Panc1 (cell line): ENCODE results near the gene NSMF. TPM values are rescaled to one million over a fixed set of nuclear protein-coding genes. Genes with fewer than 3 reads are reported as not detected.

ENCODE experiments used
- ATAC-seq: fragments of 200-7000 bp; cut with Tn5 transposase; 2 replicates; pipeline ENCODE4 v1.9.1; 2020; ENCODE audit warnings: mild to moderate bottlenecking, moderate library complexity
- BruUV-seq: library from RNA; stranded (reverse); fragments of 400-500 nt; replicated peaks from 2 replicates; lab custom pipeline; 2021; lab: Mats Ljungman, UMichigan
- CTCF ChIA-PET: fragments of 300-600 bp; sonication (Branson Sonifier 250); formaldehyde crosslinking; loops from one replicate; lab custom pipeline; 2022; ENCODE audit warnings: antibody characterized with exemption; lab: Charles Lee
- POLR2A ChIA-PET: fragments of 300-600 bp; sonication (Branson Sonifier 250); formaldehyde crosslinking; loops from one replicate; lab custom pipeline; 2022; ENCODE audit warnings: antibody characterized with exemption; lab: Charles Lee
- DNase-seq: peaks from one replicate; pipeline ENCODE4 v3.0.0-alpha.2; 2010; ENCODE audit warnings: low read depth, low spot score
- H3K27ac ChIP-seq: 2 replicates; pipeline ENCODE4 v1.5.1; 2011; ENCODE audit warnings: mild to moderate bottlenecking, low read length, inconsistent platforms
- H3K27me3 ChIP-seq: fragments of 200-500 bp; sonication (Bioruptor generic); 2 replicates; pipeline ENCODE4 v1.6.0; 2014; ENCODE audit warnings: low read length, inconsistent platforms; ENCODE audit not compliant: control insufficient read depth, insufficient read depth
- H3K36me3 ChIP-seq: fragments of 200-500 bp; sonication (Bioruptor generic); 2 replicates; pipeline ENCODE4 v1.5.1; 2014; ENCODE audit warnings: inconsistent platforms, mild to moderate bottlenecking, low read length, moderate library complexity; ENCODE audit not compliant: control insufficient read depth, insufficient read depth
- H3K4me1 ChIP-seq: 2 replicates; pipeline ENCODE4 v1.5.1; 2011; ENCODE audit warnings: inconsistent platforms, mild to moderate bottlenecking, low read length, moderate library complexity; ENCODE audit not compliant: control insufficient read depth, insufficient read depth
- H3K4me3 ChIP-seq, 2 experiments: 2 replicates each; pipeline ENCODE4 v1.5.1; 2011 to 2012; ENCODE audit warnings: low read depth in 2 of 2, low read length in 2 of 2, mild to moderate bottlenecking in 2 of 2, inconsistent platforms in 1 of 2, moderate library complexity in 1 of 2
- H3K9me3 ChIP-seq: fragments of 200-500 bp; sonication (Bioruptor generic); 2 replicates; pipeline ENCODE4 v1.5.1; 2014; ENCODE audit warnings: low read depth, mild to moderate bottlenecking, inconsistent platforms, low read length, moderate library complexity; ENCODE audit not compliant: control insufficient read depth, insufficient read depth
- CTCF ChIP-seq: fragments of 450-650 bp; IDR thresholded peaks from 2 replicates; pipeline ENCODE4 v1.5.1; 2017; ENCODE audit warnings: mild to moderate bottlenecking
- POLR2AphosphoS5 ChIP-seq: IDR thresholded peaks from 2 replicates; pipeline ENCODE4 v1.6.1; 2012; ENCODE audit warnings: mild to moderate bottlenecking, low read depth, low read length, moderate library complexity
- REST ChIP-seq, 2 experiments: IDR thresholded peaks; 2 replicates each; pipeline ENCODE4 v1.6.1; 2011 to 2012; ENCODE audit warnings: low read depth in 2 of 2, control low read depth in 1 of 2, low read length in 1 of 2, mild to moderate bottlenecking in 1 of 2, moderate library complexity in 1 of 2; ENCODE audit not compliant: insufficient read depth in 1 of 2
- SIN3A ChIP-seq: IDR thresholded peaks from 2 replicates; pipeline ENCODE4 v1.6.1; 2012; ENCODE audit warnings: low read depth, mild to moderate bottlenecking, low read length, moderate library complexity, borderline replicate concordance; ENCODE audit not compliant: insufficient read depth
- TCF7L2 ChIP-seq: IDR thresholded peaks from 2 replicates; pipeline ENCODE4 v1.6.1; 2011; ENCODE audit warnings: mild to moderate bottlenecking, low read depth, low read length, inconsistent platforms
- in situ Hi-C: cut with HindIII; loops from 2 replicates; pipeline ENCODE4 v1.10.0; 2016; ENCODE audit warnings: low sequenced_read_pairs, low pct_unique_long_range_greater_than_20kb
- intact Hi-C: fragments of 100-400 bp; cut with micrococcal nuclease; formaldehyde crosslinking; loops from one replicate; pipeline ENCODE4 v1.10.0; 2022; ENCODE audit not compliant: unreplicated experiment
- total RNA-seq: library from RNA; stranded (reverse); gene quantifications from one replicate; pipeline ENCODE4 v1.2.1, GENCODE V29; 2021; ENCODE audit not compliant: unreplicated experiment

NSMF gene
- total RNA-seq, 1 experiment from 2014 or later = 40.0 TPM

- H3K9me3 ChIP-seq = no peaks in the 10 kb centered on the region
- H3K4me1 ChIP-seq = peaks cover 6% of the 10 kb centered on the region
- in situ Hi-C loops (no loop called here), intact Hi-C loops (no loop called here)
- H3K27me3 ChIP-seq = no peaks in the 10 kb centered on the region
- no peak for ATAC-seq
- ChIA-PET CTCF (no interaction called here), POLR2A (no interaction called here)
- no peaks in the 10 kb centered on the region for H3K36me3 ChIP-seq
- no peak overlapping the region for H3K4me3 ChIP-seq
- H3K27ac ChIP-seq = no peak overlapping the region
- no peak for DNase-seq
- no TSS peak for BruUV-seq
- no peak for TF ChIP-seq CTCF
- TF ChIP-seq SIN3A = no peak
Measured at GRCh38 chr9:137463931-137464290, 4.8 kb upstream of the NSMF start.

- no peak for DNase-seq
Measured at GRCh38 chr9:137462986-137463930, 4.1 kb upstream of the NSMF start.

More at GRCh38 chr9:137462986-137463930, 4.1 kb upstream of the NSMF start:
- Histone ChIP-seq H3K36me3 (no peaks in the 10 kb centered on the region; the same call in 1 of the 2 replicates), H3K27me3 (no peaks in the 10 kb centered on the region), H3K4me1 (peaks cover 6% of the 10 kb centered on the region), H3K27ac (no peak overlapping the region), H3K4me3 (no peak overlapping the region), H3K9me3 (no peaks in the 10 kb centered on the region)
- intact Hi-C loops (no loop called here), in situ Hi-C loops (no loop called here)
- ChIA-PET CTCF (interaction anchor here (0.6 kb wide), 1 partner anchor 72 kb away, joined by 4 read pairs; no protein-coding TSS in a partner anchor), POLR2A (no interaction called here)
- BruUV-seq = no TSS peak
- no peak for ATAC-seq
- TF ChIP-seq POLR2AphosphoS5 (no peak), SIN3A (no peak), TCF7L2 (no peak), CTCF (no peak), REST (IDR thresholded peaks at IDR 0.05; ENCODE audit: insufficient read depth in 1 of 2, low read depth in 2 of 2, low read length in 1 of 2) (no peak)
